GM12878 (cell line): ENCODE measurements around the gene KLHL2. TPM values are rescaled to one million over a fixed set of nuclear protein-coding genes. Genes with fewer than 3 reads are reported as not detected.

Experiments used
- ATAC-seq: fragments of 200-7000 bp; cut with Tn5 transposase; 3 replicates; pipeline ENCODE4 v1.9.1; 2020; ENCODE audit warnings: mild to moderate bottlenecking, moderate library complexity
- BruUV-seq: library from RNA; stranded (reverse); fragments of 400-500 nt; replicated peaks from 2 replicates; lab custom pipeline; 2021; lab: Mats Ljungman, UMichigan
- CTCF ChIA-PET: fragments of 300-600 bp; sonication (Branson Sonifier 250); formaldehyde crosslinking; extraction: SDS; loops from one replicate; lab custom pipeline; 2021; ENCODE audit warnings: inconsistent platforms; lab: Yijun Ruan, JAX
- POLR2A ChIA-PET: fragments of 350-600 bp; formaldehyde crosslinking; extraction: SDS; loops from one replicate; lab custom pipeline; 2021; ENCODE audit warnings: inconsistent platforms; lab: Charles Lee
- RAD21 ChIA-PET: fragments of 300-600 bp; sonication (Branson Sonifier 250); formaldehyde crosslinking; loops from one replicate; lab custom pipeline; 2023; ENCODE audit warnings: antibody characterized with exemption; ENCODE audit not compliant: unreplicated experiment; lab: Charles Lee
- SMC1A ChIA-PET: fragments of 300-600 bp; sonication (Branson Sonifier 250); formaldehyde crosslinking; loops from one replicate; lab custom pipeline; 2023; ENCODE audit not compliant: unreplicated experiment, uncharacterized antibody; lab: Charles Lee
- DNase-seq: peaks from one replicate; pipeline ENCODE4 v3.0.0-alpha.2; 2011; ENCODE audit warnings: low read depth, low spot score
- FAIRE-seq: peaks from 3 replicates; lab custom pipeline; 2011; peaks lifted over from hg19 to GRCh38; lab: Jason Lieb, UNC
- H2AFZ ChIP-seq: 2 replicates; pipeline ENCODE4 v1.6.0; 2011; ENCODE audit warnings: low read depth, low read length, control low read depth; ENCODE audit not compliant: control insufficient read depth
- H3K27ac ChIP-seq: 2 replicates; pipeline ENCODE4 v1.5.1; 2011; ENCODE audit warnings: control low read depth; ENCODE audit not compliant: control insufficient read depth, insufficient read depth
- H3K27me3 ChIP-seq, 2 experiments: replicated peaks in 1 of 2; 2 replicates each; pipeline versions ENCODE4 v1.6.0 to v1.6.1; 2011; ENCODE audit warnings: low read length in 1 of 2; ENCODE audit not compliant: control insufficient read depth in 2 of 2, insufficient read depth in 2 of 2
- H3K36me3 ChIP-seq, 2 experiments: 2 replicates each; pipeline ENCODE4 v1.5.1; 2011; ENCODE audit warnings: low read length in 1 of 2; ENCODE audit not compliant: control insufficient read depth in 2 of 2, insufficient read depth in 2 of 2
- H3K4me1 ChIP-seq: 2 replicates; pipeline ENCODE4 v1.6.1; 2011; ENCODE audit warnings: mild to moderate bottlenecking, low read length, moderate library complexity, mixed read lengths; ENCODE audit not compliant: control insufficient read depth, insufficient read depth
- H3K4me2 ChIP-seq: 2 replicates; pipeline ENCODE4 v1.6.0; 2011; ENCODE audit warnings: control low read depth; ENCODE audit not compliant: control insufficient read depth, insufficient read depth
- H3K4me3 ChIP-seq: fragments of 200-600 bp; sonication (generic); 2 replicates; pipeline ENCODE4 v1.5.1; 2016
- H3K79me2 ChIP-seq: 2 replicates; pipeline ENCODE4 v1.6.0; 2011; ENCODE audit warnings: low read length; ENCODE audit not compliant: control insufficient read depth, insufficient read depth
- H3K9ac ChIP-seq: 2 replicates; pipeline ENCODE4 v1.8.0; 2011; ENCODE audit warnings: low read length, control low read depth, mixed read lengths; ENCODE audit not compliant: control insufficient read depth, insufficient read depth
- H3K9me3 ChIP-seq: replicated peaks from 3 replicates; pipeline ENCODE4 v1.5.1; 2011; ENCODE audit warnings: mild to moderate bottlenecking, low read length; ENCODE audit not compliant: control insufficient read depth, insufficient read depth
- H4K20me1 ChIP-seq: 2 replicates; pipeline ENCODE4 v1.6.0; 2011; ENCODE audit not compliant: control insufficient read depth, insufficient read depth
- BCL11A ChIP-seq: IDR thresholded peaks from 2 replicates; pipeline ENCODE4 v1.6.1; 2011; ENCODE audit warnings: low read depth, low read length
- CHD1 ChIP-seq: IDR thresholded peaks from 2 replicates; pipeline ENCODE4 v1.6.1; 2012; ENCODE audit warnings: low read depth, low read length, improper control_type of control experiment
- CREB1 ChIP-seq: IDR thresholded peaks from 2 replicates; pipeline ENCODE4 v1.6.1; 2012; ENCODE audit warnings: low read depth, mild to moderate bottlenecking, inconsistent platforms
- ESRRA ChIP-seq: IDR thresholded peaks from 2 replicates; pipeline ENCODE4 v1.6.1; 2012; ENCODE audit warnings: mild to moderate bottlenecking, low read length, improper control_type of control experiment
- MTA2 ChIP-seq: fragments of 450-650 bp; IDR thresholded peaks from 2 replicates; pipeline ENCODE4 v1.6.1; 2016; ENCODE audit warnings: low read depth, mild to moderate bottlenecking, moderate library complexity
- MXI1 ChIP-seq: fragments of 150-350 bp; IDR thresholded peaks from 2 replicates; pipeline ENCODE4 v1.6.1; 2011; ENCODE audit warnings: low read depth, mild to moderate bottlenecking, inconsistent platforms, low read length, improper control_type of control experiment
- POLR2AphosphoS2 ChIP-seq: IDR thresholded peaks from 2 replicates; pipeline ENCODE4 v1.6.1; 2011; ENCODE audit warnings: low read depth, mild to moderate bottlenecking, low read length, improper control_type of control experiment, moderate library complexity
- SIX5 ChIP-seq: IDR thresholded peaks from 2 replicates; pipeline ENCODE4 v1.6.1; 2011; ENCODE audit warnings: mild to moderate bottlenecking, low read depth, low read length, moderate library complexity; ENCODE audit not compliant: severe bottlenecking
- TCF3 ChIP-seq: IDR thresholded peaks from 2 replicates; pipeline ENCODE4 v1.6.1; 2012; ENCODE audit warnings: low read depth, mild to moderate bottlenecking, low read length, borderline replicate concordance; ENCODE audit not compliant: insufficient read depth
- ZSCAN29 ChIP-seq: fragments of 450-650 bp; IDR thresholded peaks from 2 replicates; pipeline ENCODE4 v1.6.1; 2017; ENCODE audit warnings: mild to moderate bottlenecking, moderate library complexity
- ZZZ3 ChIP-seq: IDR thresholded peaks from 2 replicates; pipeline ENCODE4 v1.6.1; 2011; ENCODE audit warnings: low read depth; ENCODE audit not compliant: control insufficient read depth, insufficient read length
- WGBS: methylation state at CpG from one replicate; pipeline ENCODE4 v1.1.6; 2016; ENCODE audit warnings: low lambda C conversion rate; ENCODE audit not compliant: insufficient replicate concordance, insufficient coverage; ENCODE audit errors: missing lambda C conversion rate; 5-methylcytosine and 5-hydroxymethylcytosine counted together
- in situ Hi-C: fragments of 300-500 bp; cut with MboI; formaldehyde crosslinking; loops from 9 replicates; pipeline ENCODE4 v1.14.3; 2018; ENCODE audit warnings: mixed read lengths
- intact Hi-C: fragments of 100-400 bp; cut with micrococcal nuclease; formaldehyde crosslinking; loops from one replicate; pipeline ENCODE4 v1.14.2; 2022; ENCODE audit not compliant: unreplicated experiment
- polyA plus RNA-seq, 11 experiments: library from polyadenylated mRNA; depleted of rRNA in 4 of 11; unstranded in 6 of 11; stranded (reverse) in 5 of 11; fragments of >200 nt; fragmentation: Nextera tagmentation in 4 of 11; fragmentation: Illumina TruSeq in 1 of 11; extraction: Ambion mirVana in 4 of 11; extraction: Trizol in 1 of 11; gene quantifications; 1 replicate in 1 of 11; 2 replicates in 10 of 11; pipeline versions ENCODE4 v1.2.1 to v1.2.3, GENCODE V29; 2011 to 2016; ENCODE audit warnings: inconsistent platforms in 2 of 11, missing spikeins in 2 of 11, low read depth in 1 of 11
- total RNA-seq, 4 experiments: library from RNA; depleted of rRNA in 3 of 4; stranded (reverse); fragments of >200 nt in 3 of 4; fragmentation: Illumina TruSeq in 1 of 4; extraction: Trizol in 1 of 4; gene quantifications; 2 replicates each; pipeline versions ENCODE4 v1.2.1 to v1.2.3, GENCODE V29; 2013 to 2021
- TF ChIP-seq, protein P1 (sequence below): fragments of 450-650 bp; IDR thresholded peaks from 2 replicates; pipeline ENCODE4 v1.6.1; 2016; ENCODE audit warnings: mild to moderate bottlenecking
- TF ChIP-seq, protein P2 (sequence below): fragments of 450-650 bp; IDR thresholded peaks from 2 replicates; pipeline ENCODE4 v1.6.1; 2017; ENCODE audit warnings: borderline replicate concordance
- TF ChIP-seq, protein P3 (sequence below): fragments of 450-650 bp; conservative IDR thresholded peaks from 2 replicates; pipeline ENCODE4 v1.6.1; 2017; ENCODE audit warnings: mild to moderate bottlenecking, moderate library complexity
- TF ChIP-seq, protein P4 (sequence below): fragments of 450-650 bp; IDR thresholded peaks from 2 replicates; pipeline ENCODE4 v1.6.1; 2014; ENCODE audit warnings: mild to moderate bottlenecking
- TF ChIP-seq, protein P5 (sequence below): IDR thresholded peaks from 2 replicates; pipeline ENCODE4 v1.6.1; 2011; ENCODE audit warnings: mild to moderate bottlenecking, low read depth, low read length, moderate library complexity; ENCODE audit not compliant: insufficient replicate concordance

Gene KLHL2
- total and polyA plus RNA-seq, 10 of the 15 experiments (the other 5 are each of a cell fraction or from before 2014, with no cell fraction given): 4.8 to 22.8 (median 12.9) TPM

DNA sequence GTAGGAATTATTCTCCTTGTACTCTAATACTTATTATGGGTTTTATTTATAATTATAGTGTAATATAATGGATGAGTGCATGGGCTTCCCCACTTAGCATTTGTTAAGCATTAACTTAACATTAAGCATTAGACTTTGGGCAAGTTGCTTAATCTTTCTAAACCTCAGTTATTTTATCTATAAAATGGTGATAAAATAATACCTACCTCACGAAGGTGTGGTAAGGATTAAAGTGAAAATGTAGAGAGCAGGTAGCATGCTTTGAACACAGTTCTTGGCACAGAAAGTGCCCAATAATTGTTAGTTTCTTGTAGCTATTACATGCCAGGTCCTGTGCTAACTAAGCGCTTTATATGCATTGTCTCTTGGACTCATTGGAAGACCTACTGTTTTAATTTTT is 122.7 kb downstream of the KLHL2 start (continued):
- TF ChIP-seq, protein P1, sequence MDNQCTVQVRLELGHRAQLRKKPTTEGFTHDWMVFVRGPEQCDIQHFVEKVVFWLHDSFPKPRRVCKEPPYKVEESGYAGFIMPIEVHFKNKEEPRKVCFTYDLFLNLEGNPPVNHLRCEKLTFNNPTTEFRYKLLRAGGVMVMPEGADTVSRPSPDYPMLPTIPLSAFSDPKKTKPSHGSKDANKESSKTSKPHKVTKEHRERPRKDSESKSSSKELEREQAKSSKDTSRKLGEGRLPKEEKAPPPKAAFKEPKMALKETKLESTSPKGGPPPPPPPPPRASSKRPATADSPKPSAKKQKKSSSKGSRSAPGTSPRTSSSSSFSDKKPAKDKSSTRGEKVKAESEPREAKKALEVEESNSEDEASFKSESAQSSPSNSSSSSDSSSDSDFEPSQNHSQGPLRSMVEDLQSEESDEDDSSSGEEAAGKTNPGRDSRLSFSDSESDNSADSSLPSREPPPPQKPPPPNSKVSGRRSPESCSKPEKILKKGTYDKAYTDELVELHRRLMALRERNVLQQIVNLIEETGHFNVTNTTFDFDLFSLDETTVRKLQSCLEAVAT: no peak
- TF ChIP-seq, protein P2, sequence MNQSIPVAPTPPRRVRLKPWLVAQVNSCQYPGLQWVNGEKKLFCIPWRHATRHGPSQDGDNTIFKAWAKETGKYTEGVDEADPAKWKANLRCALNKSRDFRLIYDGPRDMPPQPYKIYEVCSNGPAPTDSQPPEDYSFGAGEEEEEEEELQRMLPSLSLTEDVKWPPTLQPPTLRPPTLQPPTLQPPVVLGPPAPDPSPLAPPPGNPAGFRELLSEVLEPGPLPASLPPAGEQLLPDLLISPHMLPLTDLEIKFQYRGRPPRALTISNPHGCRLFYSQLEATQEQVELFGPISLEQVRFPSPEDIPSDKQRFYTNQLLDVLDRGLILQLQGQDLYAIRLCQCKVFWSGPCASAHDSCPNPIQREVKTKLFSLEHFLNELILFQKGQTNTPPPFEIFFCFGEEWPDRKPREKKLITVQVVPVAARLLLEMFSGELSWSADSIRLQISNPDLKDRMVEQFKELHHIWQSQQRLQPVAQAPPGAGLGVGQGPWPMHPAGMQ: no peak
- TF ChIP-seq, all 136 proteins: peak for 0

DNA sequence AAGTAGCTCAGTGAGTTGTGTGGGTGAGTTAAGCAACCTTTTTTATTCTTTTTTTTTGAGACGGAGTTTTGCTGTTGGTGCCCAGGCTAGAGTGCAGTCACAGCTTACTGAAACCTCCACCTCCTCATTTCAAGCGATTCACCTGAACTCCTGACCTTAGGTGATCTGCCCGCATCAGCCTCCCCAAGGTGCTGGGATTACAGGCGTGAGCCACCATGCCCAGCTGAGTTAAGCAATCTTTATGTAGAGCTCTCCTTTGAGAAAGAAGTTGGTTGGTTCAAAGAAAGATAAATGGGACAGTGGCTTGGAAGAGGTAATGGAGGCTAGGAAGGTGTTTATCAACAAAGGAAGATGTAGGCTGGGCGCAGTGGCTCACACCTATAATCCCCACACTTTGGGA is 123.3 kb downstream of the KLHL2 start:
- no peaks in the 10 kb centered on the region for H3K27me3 ChIP-seq
- intact Hi-C loops: no loop called here
- no peaks in the 10 kb centered on the region for H3K9me3 ChIP-seq
- no peak overlapping the region for H3K27ac ChIP-seq
- in situ Hi-C loops: no loop called here
- H3K9ac ChIP-seq: no peak overlapping the region
- H3K4me1 ChIP-seq: peaks cover 4% of the 10 kb centered on the region
- RAD21 ChIA-PET: interaction anchor here (1.4 kb wide), 1 partner anchor 199 kb away, joined by 8 read pairs; no protein-coding TSS in a partner anchor
- H3K4me2 ChIP-seq: peak overlapping the region; percentile 88
- SMC1A ChIA-PET: interaction anchor here (0.9 to 5.3 kb wide), 7 partner anchors 9 to 162 kb away, joined by 3 to 33 read pairs (median 3); no protein-coding TSS in a partner anchor
- H3K4me3 ChIP-seq: peak overlapping the region; percentile 60
- H3K36me3 ChIP-seq: peaks cover 0 to 9% of the 10 kb centered on the region in 2 experiments; a peak in 2 of 4 replicates
- no peak overlapping the region for H2AFZ ChIP-seq
- 64% methylated on average over 5 of the region's 5 CpGs for WGBS
- DNase-seq (no peak), ATAC-seq (no peak), FAIRE-seq (no peak)
- POLR2A ChIA-PET: interaction anchor here (0.7 to 3.7 kb wide), 6 partner anchors 12 to 1361 kb away, joined by 3 to 24 read pairs (median 5); no protein-coding TSS in a partner anchor
- no peaks in the 10 kb centered on the region for H4K20me1 ChIP-seq
- no TSS peak for BruUV-seq
- CTCF ChIA-PET: interaction anchor here (0.9 to 1.6 kb wide), 4 partner anchors 11 to 199 kb away, joined by 3 to 8 read pairs (median 3); no protein-coding TSS in a partner anchor
- H3K79me2 ChIP-seq: peaks cover 82% of the 10 kb centered on the region
- TF ChIP-seq ZZZ3 (no peak), MTA2 (no peak), SIX5 (no peak), ESRRA (no peak), BCL11A (no peak), TCF3 (no peak), MXI1 (no peak), ZSCAN29 (no peak), CHD1 (no peak), POLR2AphosphoS2 (no peak), CREB1 (no peak)
- TF ChIP-seq, protein P3, sequence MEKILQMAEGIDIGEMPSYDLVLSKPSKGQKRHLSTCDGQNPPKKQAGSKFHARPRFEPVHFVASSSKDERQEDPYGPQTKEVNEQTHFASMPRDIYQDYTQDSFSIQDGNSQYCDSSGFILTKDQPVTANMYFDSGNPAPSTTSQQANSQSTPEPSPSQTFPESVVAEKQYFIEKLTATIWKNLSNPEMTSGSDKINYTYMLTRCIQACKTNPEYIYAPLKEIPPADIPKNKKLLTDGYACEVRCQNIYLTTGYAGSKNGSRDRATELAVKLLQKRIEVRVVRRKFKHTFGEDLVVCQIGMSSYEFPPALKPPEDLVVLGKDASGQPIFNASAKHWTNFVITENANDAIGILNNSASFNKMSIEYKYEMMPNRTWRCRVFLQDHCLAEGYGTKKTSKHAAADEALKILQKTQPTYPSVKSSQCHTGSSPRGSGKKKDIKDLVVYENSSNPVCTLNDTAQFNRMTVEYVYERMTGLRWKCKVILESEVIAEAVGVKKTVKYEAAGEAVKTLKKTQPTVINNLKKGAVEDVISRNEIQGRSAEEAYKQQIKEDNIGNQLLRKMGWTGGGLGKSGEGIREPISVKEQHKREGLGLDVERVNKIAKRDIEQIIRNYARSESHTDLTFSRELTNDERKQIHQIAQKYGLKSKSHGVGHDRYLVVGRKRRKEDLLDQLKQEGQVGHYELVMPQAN: no peak
- TF ChIP-seq, protein P4, sequence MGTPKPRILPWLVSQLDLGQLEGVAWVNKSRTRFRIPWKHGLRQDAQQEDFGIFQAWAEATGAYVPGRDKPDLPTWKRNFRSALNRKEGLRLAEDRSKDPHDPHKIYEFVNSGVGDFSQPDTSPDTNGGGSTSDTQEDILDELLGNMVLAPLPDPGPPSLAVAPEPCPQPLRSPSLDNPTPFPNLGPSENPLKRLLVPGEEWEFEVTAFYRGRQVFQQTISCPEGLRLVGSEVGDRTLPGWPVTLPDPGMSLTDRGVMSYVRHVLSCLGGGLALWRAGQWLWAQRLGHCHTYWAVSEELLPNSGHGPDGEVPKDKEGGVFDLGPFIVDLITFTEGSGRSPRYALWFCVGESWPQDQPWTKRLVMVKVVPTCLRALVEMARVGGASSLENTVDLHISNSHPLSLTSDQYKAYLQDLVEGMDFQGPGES: no peak
- TF ChIP-seq, protein P5, sequence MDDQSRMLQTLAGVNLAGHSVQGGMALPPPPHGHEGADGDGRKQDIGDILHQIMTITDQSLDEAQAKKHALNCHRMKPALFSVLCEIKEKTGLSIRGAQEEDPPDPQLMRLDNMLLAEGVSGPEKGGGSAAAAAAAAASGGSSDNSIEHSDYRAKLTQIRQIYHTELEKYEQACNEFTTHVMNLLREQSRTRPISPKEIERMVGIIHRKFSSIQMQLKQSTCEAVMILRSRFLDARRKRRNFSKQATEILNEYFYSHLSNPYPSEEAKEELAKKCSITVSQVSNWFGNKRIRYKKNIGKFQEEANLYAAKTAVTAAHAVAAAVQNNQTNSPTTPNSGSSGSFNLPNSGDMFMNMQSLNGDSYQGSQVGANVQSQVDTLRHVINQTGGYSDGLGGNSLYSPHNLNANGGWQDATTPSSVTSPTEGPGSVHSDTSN: no peak
